ENCODE results near the gene HJURP.

HJURP gene

DNA sequence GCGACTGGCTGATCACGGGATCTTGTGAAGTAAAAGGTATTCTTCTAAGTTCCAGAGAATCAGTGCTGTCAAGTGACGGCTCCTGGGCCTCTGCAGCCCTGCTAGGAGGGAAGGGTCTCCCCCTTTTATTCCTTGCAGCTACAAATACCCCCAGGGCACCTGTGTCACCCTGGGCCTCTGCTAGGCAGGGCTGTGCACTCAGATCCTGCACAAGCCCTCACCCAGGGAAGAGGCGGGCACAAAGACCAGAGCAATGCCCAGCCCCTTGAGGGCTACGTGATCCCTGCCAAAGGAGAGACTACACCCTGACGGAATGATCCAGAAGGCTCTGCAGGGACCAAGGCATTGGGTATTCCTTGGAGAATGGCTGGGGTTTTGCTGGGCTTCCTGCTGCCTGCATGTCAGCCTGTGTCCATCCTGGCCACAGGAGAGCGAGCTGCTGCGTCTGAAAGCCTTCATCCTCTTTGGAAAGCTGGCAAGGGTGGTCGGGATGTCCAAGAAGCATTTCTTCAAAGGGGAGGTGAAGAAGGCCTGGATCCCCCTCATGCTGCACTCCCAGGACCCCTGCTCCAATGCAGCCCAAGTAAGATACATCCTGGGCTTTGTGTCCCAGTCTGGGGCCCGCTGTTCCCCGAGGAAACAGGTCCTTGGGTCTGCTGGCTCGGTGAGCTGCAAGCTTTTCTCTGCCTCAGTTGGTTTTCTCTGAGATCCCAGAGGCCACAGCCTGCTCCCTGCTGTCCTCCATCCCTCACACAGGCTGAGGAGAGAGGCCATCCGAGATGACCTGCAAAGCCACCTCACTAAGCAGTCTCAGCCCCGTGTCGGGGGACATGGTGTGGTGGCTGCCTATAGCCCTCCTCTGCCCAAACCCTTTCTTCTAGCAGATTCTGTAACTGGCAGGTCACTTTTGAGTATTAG lies 24.9 kb downstream of the HJURP start:
- no peak for DNase-seq

DNA sequence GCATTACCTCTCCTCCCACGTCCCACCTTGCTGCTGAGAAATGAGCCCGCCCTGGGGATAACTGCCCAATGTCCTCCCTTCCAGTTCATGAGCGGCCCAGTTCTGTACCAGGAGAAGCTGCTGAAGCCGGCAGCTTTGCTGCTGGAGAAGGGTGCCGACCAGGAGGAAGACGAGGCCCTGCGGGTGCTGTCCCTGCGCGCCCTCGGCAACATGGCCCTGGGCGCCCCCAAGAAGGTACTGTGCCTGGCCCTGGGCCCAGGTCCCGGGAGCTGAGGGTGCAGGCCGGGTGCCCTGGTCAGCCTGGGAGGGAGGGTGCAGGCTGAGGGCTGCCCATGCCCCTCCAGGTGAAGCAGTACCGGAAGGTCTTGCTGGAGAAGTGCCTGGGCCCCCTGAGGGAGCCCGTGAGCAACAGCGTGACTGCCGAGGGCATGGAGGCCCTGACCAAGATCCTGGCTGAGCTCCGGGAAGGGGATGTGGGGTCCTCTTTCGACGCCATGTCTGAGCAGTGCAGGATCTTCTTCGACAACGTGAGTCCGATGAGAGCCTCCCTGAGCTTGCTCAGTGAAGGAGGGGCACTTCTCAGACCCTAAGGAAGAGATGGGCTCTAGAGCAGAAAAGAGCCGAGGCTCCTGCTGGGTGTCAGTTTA lies 25.7 kb downstream of the HJURP start:
- no peak for DNase-seq

DNA sequence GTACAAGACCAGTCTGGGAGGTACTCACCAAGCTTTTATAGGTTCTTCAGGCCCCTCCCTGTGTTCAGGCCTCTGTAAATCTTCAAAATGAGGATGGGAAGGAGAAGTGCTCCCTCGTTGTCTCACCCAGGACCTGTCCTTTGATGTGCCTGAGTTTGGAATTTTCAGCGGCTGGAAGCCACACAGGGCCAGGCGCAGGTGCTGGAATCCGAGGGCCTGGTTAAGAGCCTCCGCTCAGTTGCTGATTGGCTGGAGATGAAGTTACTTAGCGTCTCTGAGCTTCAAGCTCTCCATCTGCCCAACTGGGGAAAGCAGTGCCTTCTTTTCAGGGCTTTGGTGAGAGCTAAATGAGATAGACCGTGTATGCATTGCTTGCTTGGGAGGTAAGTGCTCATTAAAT lies 30.0 kb downstream of the HJURP start:
- DNase-seq: no peak

DNA sequence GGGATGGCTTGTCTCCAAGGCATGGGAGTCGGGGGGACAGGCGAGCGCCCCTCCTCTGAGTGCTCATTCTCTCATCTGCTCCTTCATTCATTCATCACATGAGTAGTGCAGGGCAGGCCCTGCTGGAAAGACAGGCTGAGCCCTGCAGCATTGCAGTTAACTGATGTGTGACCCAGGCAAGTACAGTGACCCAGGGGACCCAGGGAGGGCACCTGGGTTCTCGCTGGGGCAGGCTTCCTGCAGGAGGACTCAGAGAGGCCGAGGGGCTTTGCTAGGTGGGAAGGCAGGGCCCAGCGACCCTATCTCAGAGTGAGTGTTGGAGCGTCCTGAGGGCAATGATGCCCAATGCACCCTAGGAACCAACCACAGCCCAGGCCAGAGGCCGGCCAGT lies 30.6 kb downstream of the HJURP start:
- no peak for DNase-seq

DNA sequence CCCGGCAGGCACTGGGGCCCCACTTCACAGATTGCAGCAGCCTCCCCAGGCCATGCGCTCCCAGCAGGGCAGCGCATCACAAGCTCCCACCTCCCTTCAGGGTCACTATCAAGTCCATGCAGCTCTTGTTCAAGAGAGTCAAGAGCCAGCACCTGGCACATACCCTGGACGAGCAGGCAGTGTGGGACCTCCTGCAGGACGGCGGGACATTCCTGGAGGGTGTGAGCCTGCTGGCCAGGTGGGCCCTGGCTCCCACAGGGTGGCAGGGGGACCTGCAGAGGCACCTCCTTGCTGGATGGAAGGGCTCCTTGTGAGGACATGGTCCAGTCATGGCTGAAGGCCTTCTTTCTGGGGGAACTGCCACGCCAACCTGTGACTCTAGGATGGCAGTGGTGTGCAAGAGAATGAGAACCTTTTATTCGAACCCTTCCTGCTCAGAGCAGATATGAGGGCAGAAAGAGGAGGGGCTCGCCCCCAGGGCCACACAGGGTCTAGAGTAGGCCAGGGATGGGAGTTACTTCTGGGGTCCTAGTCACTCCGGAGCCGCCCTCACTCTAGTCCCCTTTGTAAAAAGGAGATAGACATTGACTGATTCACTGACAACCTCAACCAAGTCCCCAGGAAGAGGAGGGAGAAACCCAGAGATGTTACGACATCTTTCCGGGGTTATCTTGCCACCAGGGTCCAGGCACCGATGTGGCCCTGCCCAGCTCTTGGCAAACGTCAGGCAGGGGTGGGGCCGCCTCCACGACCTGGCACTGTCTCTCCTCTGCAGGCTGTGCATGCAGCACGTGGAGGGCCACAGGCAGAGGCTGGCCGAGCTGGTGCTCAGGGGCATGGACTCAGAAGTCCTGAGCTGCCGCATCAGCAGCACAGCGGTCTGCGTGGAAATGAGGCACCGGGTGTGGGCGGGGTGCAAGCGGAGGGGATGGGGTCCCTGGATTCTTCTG lies 31.3 kb downstream of the HJURP start:
- no peak for DNase-seq

DNA sequence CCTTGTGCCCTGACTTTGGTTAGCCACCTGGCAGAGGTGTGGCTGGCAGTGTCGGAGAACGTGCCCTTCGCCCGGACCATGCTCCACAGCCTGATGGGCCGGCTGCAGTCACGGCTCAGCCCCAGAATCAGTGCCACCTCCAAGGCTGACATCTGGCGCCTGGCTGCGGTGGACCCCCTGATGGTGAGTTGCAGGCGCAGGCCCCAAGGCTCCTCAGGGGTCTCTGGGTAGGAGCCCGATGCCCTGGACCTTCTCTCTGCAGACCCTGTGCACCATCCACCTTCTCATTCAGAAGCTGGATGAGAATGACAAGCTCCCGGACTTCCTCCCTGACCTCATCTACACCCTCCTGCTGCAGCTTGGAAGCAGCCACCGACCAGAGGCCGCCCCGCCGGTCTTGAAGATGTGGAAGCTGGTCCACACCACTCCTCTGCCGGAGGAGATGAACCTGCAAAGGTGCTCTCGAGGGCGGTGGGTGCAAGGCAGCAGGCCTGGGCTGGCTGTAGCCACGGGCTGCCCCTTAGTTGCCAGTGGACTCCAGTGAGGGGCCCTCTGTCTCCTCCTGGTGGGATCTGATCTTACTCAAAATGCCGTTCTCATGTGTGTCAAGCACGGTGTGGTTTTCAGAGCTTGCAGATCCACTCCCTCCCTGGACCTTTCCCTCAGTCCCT lies 32.1 kb downstream of the HJURP start:
- DNase-seq: no peak

DNA sequence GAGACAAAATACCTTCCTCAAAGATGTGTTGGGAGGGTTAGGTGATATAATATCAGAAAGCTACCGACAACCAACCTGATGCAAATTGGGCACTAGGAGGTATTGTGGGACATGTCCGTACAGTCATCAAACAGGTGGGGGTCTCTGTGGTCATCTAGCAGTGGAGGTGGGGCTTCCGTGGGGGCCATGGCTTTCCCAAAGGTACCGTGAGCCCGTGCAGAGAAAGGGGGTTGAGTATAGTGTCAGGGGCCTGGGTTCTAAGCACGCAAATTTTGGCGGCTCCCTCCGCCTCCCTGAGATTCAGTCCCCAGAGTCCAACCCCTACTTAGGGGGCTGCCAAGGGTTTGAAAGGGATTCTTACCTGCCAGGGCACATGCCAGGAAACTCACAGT lies 32.6 kb downstream of the HJURP start:
- no peak for DNase-seq

DNA sequence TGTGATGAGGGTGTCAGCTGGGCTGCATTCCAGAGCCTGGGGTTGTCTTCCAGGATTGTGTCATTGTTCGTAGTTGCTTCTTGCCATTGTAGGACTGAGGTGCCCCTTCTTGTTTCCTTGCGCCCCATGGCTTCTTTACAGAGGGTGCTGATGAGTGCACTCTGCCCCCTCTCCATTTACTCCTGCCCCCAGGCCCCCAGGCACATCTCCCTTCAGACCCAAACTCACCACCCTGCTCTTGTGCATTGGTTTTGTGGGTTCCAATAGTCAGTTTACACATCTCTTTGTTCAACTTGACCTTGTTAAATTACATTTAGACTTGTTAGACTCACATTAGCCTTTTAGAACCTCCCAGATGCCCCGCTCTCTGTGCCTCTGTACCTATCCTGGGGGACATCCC lies 33.1 kb downstream of the HJURP start:
- no peak for DNase-seq

DNA sequence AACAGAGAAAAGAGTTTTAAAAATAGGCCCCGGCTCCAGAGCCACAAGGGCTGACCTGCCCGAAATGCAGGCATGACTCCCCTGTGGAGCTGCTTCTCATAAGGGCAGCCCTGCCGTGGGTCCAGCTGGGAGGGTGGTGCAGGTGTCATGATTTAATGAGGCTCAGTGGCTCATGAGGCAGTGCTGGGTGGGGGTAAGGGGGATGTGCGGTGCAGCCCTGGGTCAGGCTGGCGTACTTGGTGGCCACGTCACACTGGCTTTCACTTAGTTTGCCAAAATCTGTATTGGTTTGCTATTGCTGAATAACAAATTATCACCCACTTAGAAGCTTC lies 33.6 kb downstream of the HJURP start:
- no peak for DNase-seq

DNA sequence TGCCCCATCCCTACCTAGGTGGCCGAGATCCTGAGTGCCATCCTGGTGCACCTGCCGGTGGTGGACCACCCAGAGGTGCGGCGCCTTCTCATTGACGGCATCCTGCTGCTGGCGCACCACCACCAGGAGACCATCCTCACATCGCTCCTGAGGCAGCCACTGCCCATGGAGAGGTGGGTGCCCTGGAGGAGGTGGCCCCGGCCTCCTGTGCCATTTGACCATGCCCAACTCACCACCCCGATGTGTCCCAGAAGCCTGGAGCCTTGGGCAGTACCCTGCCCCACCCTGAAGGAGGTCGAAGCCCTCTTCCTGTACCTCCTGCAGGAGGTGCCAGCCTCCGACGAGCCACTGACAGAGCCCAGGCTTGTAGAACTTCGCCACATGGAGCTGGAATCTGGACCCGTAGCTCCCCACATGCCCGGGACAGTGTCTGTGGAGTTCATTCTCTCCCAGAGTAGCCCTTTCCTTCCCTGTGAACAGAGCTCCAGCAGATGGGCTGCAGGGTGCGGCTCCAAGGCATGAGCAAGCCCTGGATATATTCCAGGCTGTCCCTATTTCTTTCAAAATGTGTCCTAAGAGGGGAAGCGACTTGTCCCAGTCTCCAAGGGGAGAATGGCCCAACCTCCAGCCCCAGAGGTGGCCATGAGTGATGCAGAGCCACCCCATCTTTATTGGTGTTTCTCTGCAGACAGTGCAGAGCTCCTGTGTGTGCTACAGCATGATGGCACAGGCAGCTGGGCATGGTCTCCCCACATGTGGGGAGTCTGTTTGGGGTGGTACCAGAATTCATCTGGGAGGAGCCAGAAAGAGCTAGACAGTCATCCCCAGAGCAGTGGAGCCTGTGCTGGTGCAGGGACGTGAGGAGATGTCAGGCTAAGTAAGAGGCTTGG lies 34.2 kb downstream of the HJURP start:
- DNase-seq: no peak

DNA sequence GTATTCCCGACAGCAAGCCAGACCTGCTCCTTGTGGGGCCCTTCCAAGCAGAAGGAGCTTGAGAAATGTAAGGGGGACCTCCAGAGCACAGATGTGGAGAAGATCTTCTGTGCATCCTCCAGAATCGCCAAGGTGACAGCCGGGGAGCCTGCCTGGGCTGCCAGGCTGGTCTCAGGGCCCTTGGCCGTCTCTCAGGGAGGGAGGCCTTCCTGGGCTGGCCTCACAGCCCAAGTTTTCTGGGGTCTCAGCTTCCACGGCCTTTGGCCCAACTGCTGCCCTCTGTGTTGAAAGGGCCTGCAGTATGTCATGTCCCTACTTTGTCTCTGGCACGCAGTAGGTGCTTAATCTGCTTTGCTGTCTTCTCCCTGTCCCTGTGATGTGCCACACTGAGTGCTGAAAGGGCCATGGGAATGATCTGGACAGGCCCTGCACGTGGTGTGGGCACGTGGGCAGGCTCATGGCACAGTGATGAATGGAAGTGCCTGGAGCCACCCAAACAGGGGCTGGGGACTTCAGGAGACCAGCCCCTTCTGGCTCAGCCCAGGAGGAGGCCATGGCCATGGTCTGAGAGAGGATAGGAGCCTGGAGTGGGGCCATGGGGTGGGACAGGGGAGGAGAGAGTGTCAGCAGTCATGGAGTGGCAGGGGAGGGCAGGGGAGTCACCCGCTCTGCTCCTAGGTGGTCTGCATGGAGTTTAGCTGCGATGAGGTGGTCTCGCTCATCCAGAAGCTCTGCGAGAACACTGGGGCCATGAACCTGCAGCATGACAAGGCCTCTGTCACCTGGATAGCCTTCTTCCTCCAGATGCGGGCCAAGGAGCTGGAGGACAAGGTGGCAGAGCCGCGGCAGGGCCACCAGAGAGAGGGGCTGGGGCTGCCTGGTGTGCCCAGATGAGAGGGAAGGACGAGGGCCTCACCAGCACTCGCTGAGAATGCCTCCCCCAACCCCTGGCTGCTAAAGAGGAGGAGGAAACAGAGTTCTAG lies 35.4 kb downstream of the HJURP start:
- no peak for DNase-seq

DNA sequence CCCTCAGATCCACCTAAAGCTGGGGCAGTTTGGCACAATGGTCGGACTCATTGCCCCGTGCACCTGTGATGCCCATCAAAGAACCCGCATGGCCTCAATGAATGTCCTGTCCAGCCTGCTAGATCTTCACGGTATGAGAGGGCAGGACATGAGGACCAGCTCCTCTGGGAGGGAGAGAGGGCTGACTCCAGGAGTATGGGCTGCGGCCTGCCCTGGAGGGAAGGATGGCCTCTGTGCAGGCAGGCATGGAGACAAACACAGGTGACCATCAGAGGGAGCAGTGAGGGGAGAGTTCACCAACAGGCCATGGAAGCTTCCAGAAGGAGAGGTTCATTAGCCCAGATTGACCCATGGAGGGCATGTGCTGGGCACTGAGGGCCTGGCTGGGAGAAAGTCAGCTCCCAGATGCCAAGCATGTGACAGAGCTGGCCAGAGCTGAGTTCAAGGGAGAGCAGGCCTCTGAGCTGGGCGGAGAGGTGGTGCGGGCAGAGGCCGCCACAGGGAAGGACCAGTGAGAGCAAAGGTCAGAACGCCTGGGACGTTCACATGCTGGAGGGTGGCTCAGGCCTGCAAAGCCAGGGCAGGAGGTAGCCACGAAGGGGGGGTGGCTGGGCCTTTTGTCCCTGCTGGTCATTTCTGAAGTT lies 36.2 kb downstream of the HJURP start:
- DNase-seq: no peak

DNA sequence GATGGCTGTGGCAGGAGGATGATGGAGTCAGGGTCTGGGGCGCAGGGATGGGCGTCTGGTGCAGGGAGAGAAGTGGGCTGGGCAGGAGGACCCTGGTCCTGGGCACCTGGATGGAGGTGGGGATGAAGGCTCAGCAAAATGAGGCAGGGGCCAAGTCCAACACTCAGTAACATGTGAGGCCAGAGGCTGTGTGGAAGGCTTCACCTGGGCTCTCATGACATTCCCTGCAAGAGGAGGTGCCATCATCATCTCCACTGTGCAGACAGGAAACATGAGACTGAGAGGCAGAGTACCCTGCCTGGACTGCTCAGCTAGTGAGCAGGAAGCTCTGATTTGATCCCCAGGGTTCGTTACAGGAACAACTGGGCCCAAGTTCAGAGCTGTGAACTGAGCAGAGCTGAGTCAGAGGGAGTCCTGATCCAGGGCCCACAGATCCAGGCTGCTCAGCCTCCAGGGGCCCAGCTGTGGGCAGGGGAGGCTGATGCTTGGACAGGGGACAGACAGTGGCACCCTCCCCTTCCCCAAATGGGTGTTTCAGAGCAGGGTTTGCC lies 36.9 kb downstream of the HJURP start:
- no peak for DNase-seq

DNA sequence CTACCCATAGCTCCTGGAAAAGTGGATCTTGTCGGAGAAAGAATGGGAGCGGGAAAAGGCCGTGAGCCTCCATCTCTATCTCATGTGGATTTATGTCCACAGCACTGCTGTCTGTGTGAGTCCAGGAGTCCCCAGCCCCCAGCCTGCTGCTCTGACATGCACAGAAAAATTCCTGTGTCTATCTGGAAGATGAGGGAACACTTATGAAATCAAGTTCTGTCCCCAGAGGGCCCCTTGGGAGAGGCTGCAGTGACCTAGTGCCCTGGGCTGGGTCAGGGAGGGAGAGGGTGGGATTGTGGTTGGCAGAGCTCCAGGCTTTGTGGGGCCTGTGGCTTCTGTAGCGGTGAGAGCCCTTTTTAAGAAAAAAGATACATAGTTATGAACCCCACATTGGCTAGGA lies 37.6 kb downstream of the HJURP start:
- DNase-seq: no peak

DNA sequence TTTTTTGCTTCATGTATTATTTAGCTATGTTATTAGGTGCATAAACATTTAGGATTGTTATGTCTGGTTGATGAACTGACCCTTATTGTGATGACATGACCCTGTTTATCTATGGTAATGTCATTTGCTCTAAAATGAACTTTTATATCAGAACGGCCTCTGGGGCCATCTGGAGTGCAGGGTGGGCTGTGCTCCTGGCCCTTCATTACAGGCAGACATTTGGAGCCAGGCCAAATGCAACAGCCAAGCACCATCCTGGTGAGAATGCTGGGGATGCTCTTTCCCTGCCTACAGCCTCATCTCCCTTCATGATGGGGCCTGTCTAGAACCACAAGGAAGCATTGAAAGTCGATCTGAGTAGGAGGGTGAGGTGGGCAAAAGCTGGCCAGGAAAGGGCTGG lies 38.0 kb downstream of the HJURP start:
- no peak for DNase-seq

DNA sequence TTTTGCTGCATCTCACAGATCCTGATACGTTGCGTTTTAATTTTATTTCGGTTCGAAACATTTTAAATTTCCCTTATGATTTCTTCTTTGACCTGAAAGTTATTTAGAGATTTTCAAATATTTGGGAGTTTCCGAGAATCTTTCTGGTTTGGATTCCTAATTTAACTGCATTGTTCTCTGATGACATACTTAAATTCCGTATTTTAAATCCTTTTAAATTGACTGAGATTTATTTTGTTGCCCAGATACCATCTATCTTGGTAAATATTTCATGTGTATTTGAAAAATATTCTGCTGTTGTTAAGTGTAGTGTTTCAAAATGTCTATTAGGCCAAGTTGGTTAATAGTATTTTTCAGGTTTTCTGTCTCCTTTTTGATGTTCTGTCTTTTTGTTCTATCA lies 38.5 kb downstream of the HJURP start:
- DNase-seq: no peak

DNA sequence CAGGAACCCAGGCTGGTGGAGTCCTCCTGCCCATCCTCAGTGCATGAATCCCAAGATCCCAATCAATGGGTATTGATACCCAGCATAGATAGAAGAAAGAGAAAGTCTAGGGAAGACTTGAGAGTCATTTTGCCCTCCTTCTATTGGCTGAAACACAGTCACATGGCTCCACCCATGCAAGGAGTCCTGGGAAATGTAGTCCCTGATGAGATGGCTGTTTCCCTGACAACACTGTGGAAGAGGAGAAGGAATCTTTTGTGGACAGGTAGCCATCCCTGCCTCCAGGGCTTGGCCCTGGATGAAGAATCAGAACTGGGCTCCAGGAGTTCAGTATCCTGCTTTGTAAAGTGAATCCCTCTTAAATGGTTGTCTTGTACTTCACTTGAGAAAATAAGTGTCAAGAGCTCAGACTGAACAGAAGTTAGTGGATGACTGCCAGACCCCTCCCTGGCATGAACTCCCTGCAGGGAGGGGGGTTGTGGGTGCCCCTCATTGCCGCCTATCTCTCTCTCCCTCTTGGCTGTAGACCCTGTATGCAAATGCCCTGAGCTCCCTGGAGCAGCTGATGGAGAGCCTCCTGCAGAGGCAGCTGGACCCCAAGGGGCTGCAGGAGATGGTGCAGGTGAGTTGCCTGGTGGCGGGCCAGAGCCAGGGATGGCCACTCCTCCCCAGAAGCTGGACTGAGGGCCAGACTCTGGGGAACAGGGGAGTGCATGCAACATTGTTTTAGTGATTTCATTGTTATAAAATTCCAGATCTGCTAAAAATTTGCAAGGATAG lies 40.1 kb downstream of the HJURP start:
- no peak for DNase-seq

DNA sequence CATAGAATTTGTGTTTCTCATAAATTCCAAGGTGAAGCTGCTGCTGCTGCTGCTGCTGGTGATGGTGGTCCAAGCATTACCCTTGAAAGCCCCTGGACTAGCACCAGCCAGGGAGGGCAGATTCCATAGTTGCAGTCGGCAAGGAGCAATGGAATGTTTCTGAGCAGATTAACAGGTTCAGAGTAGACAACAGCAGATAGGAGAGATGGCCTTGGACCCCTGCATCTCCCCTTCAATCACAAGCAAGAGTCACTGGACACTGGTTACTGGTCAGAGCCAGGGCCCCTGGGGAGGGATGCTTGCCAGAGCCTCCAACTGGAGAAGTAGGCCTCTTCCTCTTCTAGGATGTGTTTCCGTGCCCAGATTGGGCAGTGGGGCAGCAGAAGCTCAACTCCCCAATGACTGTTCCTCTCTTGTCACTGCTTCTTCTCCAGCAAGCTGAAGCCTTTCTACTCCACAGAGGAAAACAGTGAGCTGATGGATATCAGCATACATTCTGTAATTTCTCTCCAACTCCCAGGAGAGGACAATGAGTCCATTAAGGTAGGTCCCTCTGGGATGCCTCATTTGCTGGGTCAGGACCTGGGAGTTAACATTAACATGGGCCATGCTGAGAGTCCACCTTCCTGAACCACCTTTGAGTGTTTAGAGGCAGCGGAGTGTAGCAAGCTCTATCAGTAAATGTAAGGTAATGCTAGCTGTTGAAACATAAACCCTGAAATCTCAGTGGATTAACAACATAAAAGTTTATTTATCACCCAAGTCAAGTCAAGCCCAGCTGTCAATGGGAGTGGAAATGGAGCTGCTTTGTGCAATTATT lies 40.9 kb downstream of the HJURP start:
- DNase-seq: no peak
